ENCODE measurements around the gene FILIP1L.
"Not testable (repeated sequence)": the region's sequence is repeated elsewhere in the genome, so short reads cannot be mapped to it uniquely, and the experiment has no call there.

The FILIP1L gene

DNA sequence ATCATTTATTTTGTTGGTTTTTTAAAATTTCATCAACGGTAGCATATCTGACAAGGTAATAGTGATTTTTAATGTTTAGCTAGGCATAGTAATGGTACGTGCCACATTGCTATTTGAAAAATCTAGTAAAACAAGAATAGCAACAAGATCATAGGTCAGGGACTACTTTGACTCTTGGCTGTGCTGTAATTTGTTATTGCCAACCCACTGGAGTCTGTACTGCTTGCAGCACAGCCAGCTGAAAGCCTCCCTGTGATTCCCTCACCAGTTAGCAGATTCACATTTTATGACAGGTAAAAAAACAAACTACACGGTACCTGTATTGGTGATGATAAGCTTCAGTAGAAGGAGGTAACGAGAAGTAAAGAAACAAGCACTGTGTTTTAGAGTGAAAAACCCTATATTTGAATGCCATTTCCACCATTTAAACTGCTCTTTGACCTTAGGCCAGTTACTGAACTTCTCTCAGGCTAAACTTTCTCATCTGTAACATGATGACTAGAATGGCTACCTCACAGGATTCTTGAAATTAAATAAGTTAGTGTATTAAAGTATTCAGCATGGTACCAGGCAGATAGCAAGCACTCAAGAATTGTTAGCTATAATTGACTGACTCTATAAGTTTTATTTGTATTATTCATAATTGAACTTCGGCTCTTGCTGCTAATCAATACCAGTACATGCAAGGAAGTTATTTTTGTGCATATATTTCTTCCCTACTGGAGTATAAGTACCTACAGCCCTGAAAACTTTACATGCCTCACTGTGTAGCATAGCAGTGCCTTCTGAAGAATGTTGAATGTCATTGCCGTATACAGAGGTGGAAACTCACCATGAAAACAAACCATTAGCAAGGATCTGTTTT, 16.1 kb downstream of the FILIP1L start:
- no peak overlapping the region for H3K4me3 ChIP-seq (ENCODE audit: low read depth, low read length)
- no peak overlapping the region for H3K27ac ChIP-seq
- no peaks in the 10 kb centered on the region for H3K27me3 ChIP-seq (ENCODE audit: insufficient read depth, low read depth, severe bottlenecking)
- H3K9me3 ChIP-seq (ENCODE audit: severe bottlenecking): no peaks in the 10 kb centered on the region
- TF ChIP-seq CTCF (IDR thresholded peaks at IDR 0.05; ENCODE audit: low read depth, low read length): no peak
- no peak for DNase-seq
- H3K36me3 ChIP-seq: no peaks in the 10 kb centered on the region

GRCh38 chr3:100096866-100097265, 17.4 kb downstream of the FILIP1L start:
- no peaks in the 10 kb centered on the region for H3K27me3 ChIP-seq (ENCODE audit: insufficient read depth, low read depth, severe bottlenecking)
- TF ChIP-seq CTCF (IDR thresholded peaks at IDR 0.05; ENCODE audit: low read depth, low read length): no peak
- H3K36me3 ChIP-seq: no peaks in the 10 kb centered on the region
- H3K4me3 ChIP-seq (ENCODE audit: low read depth, low read length): no peak overlapping the region
- no peaks in the 10 kb centered on the region for H3K9me3 ChIP-seq (ENCODE audit: severe bottlenecking)
- no peak overlapping the region for H3K27ac ChIP-seq
- DNase-seq: no peak

DNA sequence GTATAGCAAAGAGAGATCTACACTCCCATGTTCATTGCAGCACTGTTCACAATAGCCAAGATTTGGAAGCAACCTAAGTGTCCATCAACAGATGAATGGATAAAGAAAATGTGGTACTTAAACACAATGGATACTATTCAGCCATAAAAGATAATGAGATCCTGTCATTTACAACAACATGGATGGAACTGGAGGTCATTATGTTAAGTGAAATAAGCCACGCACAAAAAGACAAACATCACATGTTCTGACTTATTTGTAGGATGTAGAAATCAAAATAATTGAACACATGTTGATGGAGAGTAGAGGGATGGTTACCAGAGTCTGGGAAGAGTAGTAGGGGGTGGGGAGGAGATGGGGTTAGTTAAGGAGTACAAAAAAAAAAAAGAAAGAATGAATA, 18.0 kb downstream of the FILIP1L start:
- not testable (repeated sequence) for DNase-seq; H3K4me3 ChIP-seq (ENCODE audit: low read depth, low read length); H3K9me3 ChIP-seq (ENCODE audit: severe bottlenecking); H3K36me3 ChIP-seq; H3K27me3 ChIP-seq (ENCODE audit: insufficient read depth, low read depth, severe bottlenecking); H3K27ac ChIP-seq

DNA sequence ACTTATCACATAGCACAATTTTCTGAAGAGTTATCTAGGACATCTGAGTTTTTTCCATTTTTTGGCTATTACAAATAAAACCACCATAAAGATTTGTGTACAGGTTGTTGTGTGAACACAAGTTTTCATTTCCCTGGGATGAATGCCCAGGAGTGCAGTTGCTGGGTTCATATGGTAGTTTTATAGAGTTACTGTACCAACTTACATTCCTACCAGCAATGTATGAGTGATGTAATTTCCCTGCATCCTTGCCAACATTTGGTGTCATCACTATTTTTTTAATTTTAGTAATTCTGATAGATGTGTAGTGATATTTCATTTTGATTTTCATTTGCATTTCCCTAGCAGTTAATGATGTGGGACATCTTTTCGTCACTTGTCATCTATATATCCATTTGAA, 20.5 kb downstream of the FILIP1L start:
- DNase-seq: no peak
- TF ChIP-seq CTCF (IDR thresholded peaks at IDR 0.05; ENCODE audit: low read depth, low read length): no peak
- no peaks in the 10 kb centered on the region for H3K27me3 ChIP-seq (ENCODE audit: insufficient read depth, low read depth, severe bottlenecking)
- no peak overlapping the region for H3K4me3 ChIP-seq (ENCODE audit: low read depth, low read length)
- H3K27ac ChIP-seq: no peak overlapping the region
- no peaks in the 10 kb centered on the region for H3K36me3 ChIP-seq
- no peaks in the 10 kb centered on the region for H3K9me3 ChIP-seq (ENCODE audit: severe bottlenecking)

- no peak overlapping the region for H3K4me3 ChIP-seq (ENCODE audit: low read depth, low read length)
- H3K27me3 ChIP-seq (ENCODE audit: insufficient read depth, low read depth, severe bottlenecking): no peaks in the 10 kb centered on the region
- H3K9me3 ChIP-seq (ENCODE audit: severe bottlenecking): no peaks in the 10 kb centered on the region
- no peaks in the 10 kb centered on the region for H3K36me3 ChIP-seq
- H3K27ac ChIP-seq: no peak overlapping the region
- TF ChIP-seq CTCF (IDR thresholded peaks at IDR 0.05; ENCODE audit: low read depth, low read length): no peak
- no peak for DNase-seq
These were observed 23.7 kb downstream of the FILIP1L start for GRCh38 chr3:100090669-100091005.

DNA sequence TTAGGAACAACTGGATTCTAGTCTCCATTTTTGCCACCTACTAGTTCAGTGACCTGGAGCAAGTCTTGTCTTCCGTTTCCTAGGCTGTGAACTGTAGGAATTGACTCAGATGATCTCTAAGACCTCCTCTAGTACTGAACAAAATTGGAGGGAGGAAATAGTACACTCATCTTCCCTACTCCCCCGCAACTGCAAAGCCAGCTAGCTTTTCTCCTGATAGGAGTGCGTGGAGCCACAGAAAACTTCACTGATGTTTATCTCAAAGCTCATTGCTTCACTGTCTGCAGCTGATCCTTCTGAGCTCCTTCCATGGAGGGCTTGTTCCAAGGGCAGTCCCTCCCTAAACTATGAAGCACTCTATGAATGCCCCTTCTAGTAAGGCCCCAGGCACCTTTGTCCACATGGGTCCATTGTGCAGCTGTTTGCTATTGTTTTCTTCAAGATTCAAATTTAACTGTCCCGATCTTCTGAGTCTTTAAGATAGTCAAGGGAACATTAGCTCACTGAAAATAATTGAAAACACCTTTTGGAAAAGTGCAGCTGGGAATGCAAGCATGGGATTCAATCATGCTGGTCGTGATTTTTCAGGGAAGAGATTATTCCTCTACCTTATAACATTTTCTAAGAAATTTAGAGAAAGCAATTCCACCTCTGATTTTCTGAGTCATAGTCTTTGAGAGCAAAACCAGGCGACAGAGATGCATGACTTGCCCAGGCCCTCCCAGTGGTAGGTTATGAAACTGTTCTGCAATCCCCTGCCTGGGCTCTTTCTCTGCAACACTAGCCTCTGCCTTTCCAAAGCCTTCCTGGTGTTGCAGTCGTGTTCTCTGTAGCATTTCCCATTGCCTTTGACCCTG, 24.3 kb downstream of the FILIP1L start:
- H3K27ac ChIP-seq: no peak overlapping the region
- DNase-seq: peak; percentile 47
- no peaks in the 10 kb centered on the region for H3K27me3 ChIP-seq (ENCODE audit: insufficient read depth, low read depth, severe bottlenecking)
- H3K4me3 ChIP-seq (ENCODE audit: low read depth, low read length): no peak overlapping the region
- peak; percentile 69 for TF ChIP-seq CTCF (IDR thresholded peaks at IDR 0.05; ENCODE audit: low read depth, low read length)
- H3K36me3 ChIP-seq: no peaks in the 10 kb centered on the region
- H3K9me3 ChIP-seq (ENCODE audit: severe bottlenecking): no peaks in the 10 kb centered on the region
